ENCODE data around the gene ZNF217.

DNA sequence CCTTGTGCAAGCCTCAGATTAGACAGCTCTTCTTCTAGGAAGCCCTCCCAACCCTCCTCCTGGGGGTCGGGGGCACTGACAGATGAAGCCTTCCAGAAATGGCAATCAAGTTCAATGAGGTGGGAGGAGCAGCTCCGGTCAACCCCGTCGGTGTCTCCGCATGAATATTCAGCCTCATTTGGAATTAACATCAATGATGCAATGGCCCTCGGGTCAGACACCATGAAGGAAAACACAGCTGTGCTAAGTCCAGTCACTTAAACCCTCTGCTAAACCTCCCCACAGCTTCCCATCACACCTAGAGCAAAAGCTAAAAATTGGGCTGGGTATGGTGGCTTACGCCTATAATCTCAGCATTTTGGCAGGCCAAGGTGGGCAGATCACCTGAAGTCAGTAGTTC lies 36.5 kb downstream of the ZNF217 start:
- TF ChIP-seq POLR2A (IDR thresholded peaks at IDR 0.05), result no peak
- TF ChIP-seq, protein P1, sequence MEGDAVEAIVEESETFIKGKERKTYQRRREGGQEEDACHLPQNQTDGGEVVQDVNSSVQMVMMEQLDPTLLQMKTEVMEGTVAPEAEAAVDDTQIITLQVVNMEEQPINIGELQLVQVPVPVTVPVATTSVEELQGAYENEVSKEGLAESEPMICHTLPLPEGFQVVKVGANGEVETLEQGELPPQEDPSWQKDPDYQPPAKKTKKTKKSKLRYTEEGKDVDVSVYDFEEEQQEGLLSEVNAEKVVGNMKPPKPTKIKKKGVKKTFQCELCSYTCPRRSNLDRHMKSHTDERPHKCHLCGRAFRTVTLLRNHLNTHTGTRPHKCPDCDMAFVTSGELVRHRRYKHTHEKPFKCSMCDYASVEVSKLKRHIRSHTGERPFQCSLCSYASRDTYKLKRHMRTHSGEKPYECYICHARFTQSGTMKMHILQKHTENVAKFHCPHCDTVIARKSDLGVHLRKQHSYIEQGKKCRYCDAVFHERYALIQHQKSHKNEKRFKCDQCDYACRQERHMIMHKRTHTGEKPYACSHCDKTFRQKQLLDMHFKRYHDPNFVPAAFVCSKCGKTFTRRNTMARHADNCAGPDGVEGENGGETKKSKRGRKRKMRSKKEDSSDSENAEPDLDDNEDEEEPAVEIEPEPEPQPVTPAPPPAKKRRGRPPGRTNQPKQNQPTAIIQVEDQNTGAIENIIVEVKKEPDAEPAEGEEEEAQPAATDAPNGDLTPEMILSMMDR (IDR thresholded peaks at IDR 0.05), result no peak

Data from body of pancreas (tissue), 4 donors.